ENCODE data around the gene IGFBP2. TPM values are rescaled to one million over a fixed set of nuclear protein-coding genes. Genes with fewer than 3 reads are reported as not detected.

IGFBP2 gene
- total RNA-seq, 1 donor from 2014 or later = 2,855 TPM

DNA sequence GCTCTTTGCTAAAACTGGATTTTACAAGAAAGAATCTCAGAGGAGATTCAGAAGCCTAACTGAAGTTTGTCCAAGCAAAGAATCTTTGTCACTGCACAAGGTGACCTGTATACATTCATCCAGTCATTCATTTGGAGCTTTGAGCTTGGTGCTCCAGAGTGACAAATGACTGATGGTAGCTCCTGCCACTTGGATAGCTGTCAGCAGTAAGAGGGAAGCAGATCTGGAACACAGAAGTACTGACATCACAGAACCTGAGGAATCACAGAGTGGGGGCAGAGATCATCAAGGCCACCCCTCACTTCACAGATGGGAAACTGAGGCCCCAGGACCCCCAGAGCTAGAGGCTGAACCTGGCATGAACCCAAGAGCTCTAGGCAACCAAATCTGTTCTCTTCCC is 28.8 kb upstream of the IGFBP2 start:
- Mint-ChIP-seq H3K4me1 (ENCODE audit: unreplicated experiment) (peaks cover 3% of the 10 kb centered on the region), H3K27ac (ENCODE audit: unreplicated experiment) (no peak overlapping the region), H3K4me3 (ENCODE audit: unreplicated experiment) (no peak overlapping the region), H3K36me3 (ENCODE audit: unreplicated experiment) (peaks cover 2% of the 10 kb centered on the region), H3K27me3 (ENCODE audit: unreplicated experiment) (peaks cover 7% of the 10 kb centered on the region), H3K9me3 (ENCODE audit: unreplicated experiment) (no peaks in the 10 kb centered on the region)
- TF ChIP-seq CTCF (IDR thresholded peaks at IDR 0.05) = no peak
- no peak for DNase-seq (ENCODE audit: extremely low spot score, unreplicated experiment)

- Mint-ChIP-seq H3K27ac (ENCODE audit: unreplicated experiment) (no peak overlapping the region), H3K27me3 (ENCODE audit: unreplicated experiment) (peaks cover 7% of the 10 kb centered on the region)
Measured at GRCh38 chr2:216606551-216607276, 26.5 kb upstream of the IGFBP2 start.

GRCh38 chr2:216607277-216607560 is 26.0 kb upstream of the IGFBP2 start:
- no peak overlapping the region for H3K27ac Mint-ChIP-seq (ENCODE audit: unreplicated experiment)
- no peaks in the 10 kb centered on the region for H3K9me3 Mint-ChIP-seq (ENCODE audit: unreplicated experiment)
- H3K27me3 Mint-ChIP-seq (ENCODE audit: unreplicated experiment) = peaks cover 7% of the 10 kb centered on the region
- H3K36me3 Mint-ChIP-seq (ENCODE audit: unreplicated experiment) = peaks cover 2% of the 10 kb centered on the region
- no peak overlapping the region for H3K4me3 Mint-ChIP-seq (ENCODE audit: unreplicated experiment)
- H3K4me1 Mint-ChIP-seq (ENCODE audit: unreplicated experiment) = peaks cover 3% of the 10 kb centered on the region
- TF ChIP-seq CTCF (IDR thresholded peaks at IDR 0.05) = no peak
- no peak for DNase-seq (ENCODE audit: extremely low spot score, unreplicated experiment)

More at GRCh38 chr2:216606551-216607276, 26.5 kb upstream of the IGFBP2 start:
- peaks cover 2% of the 10 kb centered on the region for H3K36me3 Mint-ChIP-seq (ENCODE audit: unreplicated experiment)
- TF ChIP-seq CTCF (IDR thresholded peaks at IDR 0.05) = no peak
- peaks cover 3% of the 10 kb centered on the region for H3K4me1 Mint-ChIP-seq (ENCODE audit: unreplicated experiment)
- H3K9me3 Mint-ChIP-seq (ENCODE audit: unreplicated experiment) = no peaks in the 10 kb centered on the region
- no peak for DNase-seq (ENCODE audit: extremely low spot score, unreplicated experiment)
- H3K4me3 Mint-ChIP-seq (ENCODE audit: unreplicated experiment) = no peak overlapping the region

DNA sequence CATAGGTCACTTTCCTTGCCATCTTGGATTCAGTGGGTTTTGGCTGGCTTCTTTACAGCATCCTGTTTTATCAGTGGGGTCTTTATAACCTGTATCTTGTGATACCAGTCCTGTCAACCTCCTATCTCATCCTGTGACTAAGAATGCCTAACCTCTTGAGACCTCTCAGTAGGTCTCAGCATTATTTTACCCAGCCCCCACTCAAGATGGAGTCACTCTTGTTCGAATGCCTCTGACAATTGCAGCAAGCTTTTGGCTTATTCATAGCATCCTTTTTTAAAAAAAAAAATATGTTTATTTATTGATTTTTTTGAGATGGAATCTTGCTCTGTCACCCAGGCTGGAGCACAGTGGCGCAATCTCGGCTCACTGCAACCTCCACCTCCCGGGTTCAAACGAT is 24.7 kb upstream of the IGFBP2 start:
- no peaks in the 10 kb centered on the region for H3K9me3 Mint-ChIP-seq (ENCODE audit: unreplicated experiment)
- H3K27ac Mint-ChIP-seq (ENCODE audit: unreplicated experiment) = no peak overlapping the region
- no peaks in the 10 kb centered on the region for H3K4me1 Mint-ChIP-seq (ENCODE audit: unreplicated experiment)
- H3K4me3 Mint-ChIP-seq (ENCODE audit: unreplicated experiment) = no peak overlapping the region
- no peaks in the 10 kb centered on the region for H3K36me3 Mint-ChIP-seq (ENCODE audit: unreplicated experiment)
- peaks cover 7% of the 10 kb centered on the region for H3K27me3 Mint-ChIP-seq (ENCODE audit: unreplicated experiment)
- DNase-seq (ENCODE audit: extremely low spot score, unreplicated experiment) = no peak
- TF ChIP-seq CTCF (IDR thresholded peaks at IDR 0.05) = no peak

GRCh38 chr2:216615298-216616082 is 17.7 kb upstream of the IGFBP2 start:
- Mint-ChIP-seq H3K4me3 (ENCODE audit: unreplicated experiment) (no peak overlapping the region), H3K27me3 (ENCODE audit: unreplicated experiment) (no peaks in the 10 kb centered on the region), H3K4me1 (ENCODE audit: unreplicated experiment) (peaks cover 24% of the 10 kb centered on the region), H3K36me3 (ENCODE audit: unreplicated experiment) (no peaks in the 10 kb centered on the region), H3K9me3 (ENCODE audit: unreplicated experiment) (no peaks in the 10 kb centered on the region), H3K27ac (ENCODE audit: unreplicated experiment) (no peak overlapping the region)
- no peak for DNase-seq (ENCODE audit: extremely low spot score, unreplicated experiment)
- no peak for TF ChIP-seq CTCF (IDR thresholded peaks at IDR 0.05)

Data from osteocyte (in vitro differentiated cells).